Adrenal gland (tissue), 12 donors: ENCODE data around the gene SH2B2. TPM values are rescaled to one million over a fixed set of nuclear protein-coding genes. Genes with fewer than 3 reads are reported as not detected.

Experiments used
- DNase-seq, 7 donors: peaks; one replicate each; pipeline ENCODE4 v3.0.0-alpha.2; 2019 to 2020
- H3K27ac ChIP-seq, 5 donors: fragments of 200-600 bp; sonication (generic) in 4 of 5; 1 replicate in 3 of 5; 2 replicates in 2 of 5; pipeline versions ENCODE4 v1.5.1 to v1.8.0; 2016 to 2020; ENCODE audit warnings: mild to moderate bottlenecking in 1 of 5
- H3K27me3 ChIP-seq: fragments of 200-600 bp; 2 replicates; pipeline ENCODE4 v1.8.0; 2021
- H3K36me3 ChIP-seq, 2 donors: fragments of 200-600 bp; replicated peaks in 1 of 2; 1 replicate in 1 of 2; 2 replicates in 1 of 2; pipeline versions ENCODE4 v1.5.1 to v1.8.0; 2018 to 2022
- H3K4me1 ChIP-seq, 2 donors: fragments of 200-600 bp; replicated peaks in 1 of 2; 1 replicate in 1 of 2; 2 replicates in 1 of 2; pipeline versions ENCODE4 v1.5.1 to v1.8.0; 2018 to 2021
- H3K4me3 ChIP-seq, 4 donors: fragments of 200-600 bp; sonication (generic) in 3 of 4; one replicate each; pipeline ENCODE4 v1.5.1; 2016 to 2018
- H3K9me3 ChIP-seq, 3 donors: fragments of 200-600 bp; sonication (generic) in 1 of 3; replicated peaks in 1 of 3; 1 replicate in 2 of 3; 2 replicates in 1 of 3; pipeline versions ENCODE4 v1.5.1 to v1.8.0; 2016 to 2021
- CTCF ChIP-seq, 6 experiments: fragments of 450-650 bp in 4 of 6; fragments of 200-600 bp in 2 of 6; sonication (generic) in 1 of 6; IDR thresholded peaks; 1 replicate in 5 of 6; 2 replicates in 1 of 6; pipeline versions ENCODE4 v1.5.1 to v1.8.0; 2016 to 2021; ENCODE audit warnings: antibody characterized with exemption in 6 of 6, mild to moderate bottlenecking in 2 of 6, moderate library complexity in 1 of 6
- POLR2A ChIP-seq, 2 donors: fragments of 450-650 bp; IDR thresholded peaks; one replicate each; pipeline ENCODE4 v1.6.1; 2017; ENCODE audit warnings: antibody characterized with exemption in 2 of 2, mild to moderate bottlenecking in 2 of 2, moderate library complexity in 1 of 2
- WGBS, 4 donors: extraction: QIAGEN DNeasy Blood & Tissue Kit in 2 of 4; methylation state at CpG; one replicate each; pipeline versions ENCODE4 v1.1.5 to v1.1.7; 2013 to 2017; 5-methylcytosine and 5-hydroxymethylcytosine counted together
- intact Hi-C, 2 donors: fragments of 100-400 bp; cut with DNase I; formaldehyde crosslinking; loops; one replicate each; pipeline versions ENCODE4 v1.14.1 to v1.15.0; 2022 to 2023
- polyA plus RNA-seq, 3 donors: library from polyadenylated mRNA; stranded (reverse); fragments of 200-250 nt in 2 of 3; fragments of 350-450 nt in 1 of 3; fragmentation: Illumina TruSeq in 1 of 3; extraction: RNeasy Lipid Tissue Mini Kit (QIAGEN cat#74804) in 1 of 3; gene quantifications; one replicate each; pipeline ENCODE4 v1.2.3, GENCODE V29; 2013 to 2014
- total RNA-seq, 9 donors: library from RNA; depleted of rRNA in 4 of 9; stranded (reverse); fragments of >200 nt in 4 of 9; fragments of 120-200 nt in 1 of 9; fragmentation: NEBNext Ultra II Directional in 1 of 9; extraction: Animal tissue kit (Norgen Biotek cat#: 25700) in 1 of 9; gene quantifications; one replicate each; pipeline versions ENCODE4 v1.1.0 to v1.2.4, GENCODE V29; 2013 to 2023
- donor health status: healthy with polysubstance abuse.
- donor health status: Bipolar disorder and iron deficiency.
- donor health status: DM: yes; HTN: yes; CAD: no.
- donor health status: DM: no; HTN: no; CAD: no.
- donor health status: DM: no; HTN: no; CAD: no.
- donor health status: DM: yes; HTN: yes; CAD: no.

SH2B2 gene
- total and polyA plus RNA-seq, 12 donors: 0.55 to 22.8 (median 5.0) TPM

- Histone ChIP-seq H3K36me3 (no peaks in the 10 kb centered on the region), H3K27me3 (no peaks in the 10 kb centered on the region), H3K27ac (no peak overlapping the region), H3K4me1 (peaks cover 0 to 4% of the 10 kb centered on the region in 2 donors), H3K9me3 (no peaks in the 10 kb centered on the region), H3K4me3 (no peak overlapping the region)
- no peak for TF ChIP-seq POLR2A (IDR thresholded peaks at IDR 0.05)
- TF ChIP-seq CTCF (IDR thresholded peaks at IDR 0.05): peak; percentile 85 to 94 (median 93)
- peak; percentile 77 to 92 (median 85) for DNase-seq
- intact Hi-C loops: loop anchor here (2.0 to 10.0 kb wide), 5 partner anchors 585 to 730 kb away; no protein-coding TSS in a partner anchor
- 34 to 44% (median 40%) methylated on average over 11 to 21 of the region's 21 CpGs for WGBS, 4 donors
Observed at GRCh38 chr7:102272075-102272916, 14.4 kb upstream of the SH2B2 start.

- 72 to 79% (median 78%) methylated on average over 4 to 16 of the region's 16 CpGs for WGBS, 4 donors
- no peak for DNase-seq
- Histone ChIP-seq H3K36me3 (no peaks in the 10 kb centered on the region), H3K27me3 (no peaks in the 10 kb centered on the region), H3K27ac (no peak overlapping the region), H3K9me3 (no peaks in the 10 kb centered on the region), H3K4me3 (no peak overlapping the region), H3K4me1 (peaks cover 0 to 4% of the 10 kb centered on the region in 2 donors)
- intact Hi-C loops: loop anchor here (2.0 to 10.0 kb wide), 5 partner anchors 586 to 731 kb away; no protein-coding TSS in a partner anchor
- TF ChIP-seq POLR2A (IDR thresholded peaks at IDR 0.05) (no peak), CTCF (IDR thresholded peaks at IDR 0.05) (no peak)
Observed at GRCh38 chr7:102272917-102273748, 13.5 kb upstream of the SH2B2 start.

- TF ChIP-seq POLR2A (IDR thresholded peaks at IDR 0.05) (no peak), CTCF (IDR thresholded peaks at IDR 0.05) (no peak)
- intact Hi-C loops: loop anchor here (2.0 to 10.0 kb wide), 5 partner anchors 587 to 732 kb away; no protein-coding TSS in a partner anchor
- H3K27me3 ChIP-seq: no peaks in the 10 kb centered on the region
- H3K4me1 ChIP-seq: peaks cover 0 to 4% of the 10 kb centered on the region in 2 donors
- no peak overlapping the region for H3K4me3 ChIP-seq
- DNase-seq: peak in 1 of 7 donors; percentile 51
- H3K36me3 ChIP-seq: no peaks in the 10 kb centered on the region
- WGBS, 4 donors: 77 to 90% (median 82%) methylated on average over 15 to 23 of the region's 23 CpGs
- no peak overlapping the region for H3K27ac ChIP-seq
- H3K9me3 ChIP-seq: no peaks in the 10 kb centered on the region
Observed at GRCh38 chr7:102273749-102274712, 12.6 kb upstream of the SH2B2 start.
